ENCODE measurements around the gene RAB4A.

- TF ChIP-seq EZH2phosphoT487 (IDR thresholded peaks at IDR 0.05; ENCODE audit: low read depth) (no peak), CTCF (IDR thresholded peaks at IDR 0.05; ENCODE audit: low read depth, low read length) (no peak)
Observed at GRCh38 chr1:229226796-229227195, 44.1 kb upstream of the RAB4A start.
